GM18873 (cell line): ENCODE data around the gene SLC2A1.

ENCODE experiments used
- ATAC-seq: cut with Tn5 transposase; IDR thresholded peaks from one replicate; pipeline ENCODE4 v1.9.1; 2021; ENCODE audit warnings: mild to moderate bottlenecking, moderate library complexity, moderate number of reproducible peaks; ENCODE audit not compliant: unreplicated experiment, low FRiP score

Gene SLC2A1

GRCh38 chr1:42981255-42981805 is 22.7 kb upstream of the SLC2A1 start:
- ATAC-seq, result no peak

DNA sequence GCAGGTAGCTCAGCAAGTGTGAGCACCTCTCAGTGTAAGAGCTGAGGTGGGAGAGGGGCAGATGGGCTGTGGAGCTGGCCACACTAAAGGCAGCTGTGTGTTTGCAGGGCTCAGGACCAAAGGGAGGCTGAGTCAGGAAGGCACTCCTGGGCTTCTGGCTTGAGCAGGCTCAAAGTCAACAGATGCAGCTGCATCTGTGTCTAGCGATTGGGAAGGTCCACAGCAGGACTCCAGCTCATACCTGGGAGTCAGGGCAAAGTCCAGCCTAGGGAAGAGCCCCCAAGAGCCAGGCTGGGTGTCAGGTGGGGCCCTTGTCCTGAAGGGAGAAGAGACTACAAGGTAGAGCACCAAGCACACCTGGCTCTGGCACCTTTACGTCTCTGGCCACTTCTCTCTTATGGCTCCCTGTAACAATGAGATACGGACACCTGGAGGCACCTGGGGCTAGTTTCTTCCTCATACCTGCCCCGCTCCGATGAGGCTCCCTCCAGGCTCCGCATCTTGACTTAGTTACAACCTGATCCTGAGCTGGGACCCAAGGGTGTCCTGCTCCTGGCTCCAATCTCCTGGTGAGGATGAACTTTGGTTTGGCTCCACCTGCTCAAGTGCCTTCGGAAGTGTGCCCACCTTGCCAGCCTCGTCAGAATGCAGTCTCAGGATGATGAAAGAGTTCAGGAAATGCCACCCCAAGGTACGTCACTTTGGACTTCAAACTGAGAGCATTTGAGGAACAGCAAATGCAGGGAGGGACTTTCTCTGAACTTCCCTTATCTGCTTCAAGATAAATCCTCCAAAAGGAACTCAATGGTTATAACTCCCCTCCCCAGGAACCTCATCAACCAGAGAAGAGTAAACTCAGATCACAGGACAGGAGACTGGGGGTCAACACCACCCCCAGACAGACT is 21.5 kb upstream of the SLC2A1 start:
- ATAC-seq, result no peak

DNA sequence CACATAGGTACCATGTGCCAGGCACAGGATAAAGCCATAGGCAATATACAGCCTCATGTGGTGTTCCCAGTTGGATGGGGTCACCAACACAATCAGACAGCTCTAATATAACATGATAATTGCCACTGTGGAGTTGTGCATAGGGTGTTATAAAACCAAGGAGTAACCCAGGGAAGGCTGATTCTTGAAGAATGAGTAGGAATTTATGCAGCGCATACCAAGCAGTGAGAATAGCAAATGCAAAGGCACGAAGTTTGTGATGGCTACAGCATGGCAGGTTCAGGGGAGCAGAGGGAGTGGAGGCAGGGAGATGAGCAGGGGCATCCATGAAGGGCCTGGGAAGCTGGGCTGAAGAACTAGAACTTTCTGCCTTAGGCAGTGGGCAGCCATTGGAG is 20.4 kb upstream of the SLC2A1 start:
- no peak for ATAC-seq

DNA sequence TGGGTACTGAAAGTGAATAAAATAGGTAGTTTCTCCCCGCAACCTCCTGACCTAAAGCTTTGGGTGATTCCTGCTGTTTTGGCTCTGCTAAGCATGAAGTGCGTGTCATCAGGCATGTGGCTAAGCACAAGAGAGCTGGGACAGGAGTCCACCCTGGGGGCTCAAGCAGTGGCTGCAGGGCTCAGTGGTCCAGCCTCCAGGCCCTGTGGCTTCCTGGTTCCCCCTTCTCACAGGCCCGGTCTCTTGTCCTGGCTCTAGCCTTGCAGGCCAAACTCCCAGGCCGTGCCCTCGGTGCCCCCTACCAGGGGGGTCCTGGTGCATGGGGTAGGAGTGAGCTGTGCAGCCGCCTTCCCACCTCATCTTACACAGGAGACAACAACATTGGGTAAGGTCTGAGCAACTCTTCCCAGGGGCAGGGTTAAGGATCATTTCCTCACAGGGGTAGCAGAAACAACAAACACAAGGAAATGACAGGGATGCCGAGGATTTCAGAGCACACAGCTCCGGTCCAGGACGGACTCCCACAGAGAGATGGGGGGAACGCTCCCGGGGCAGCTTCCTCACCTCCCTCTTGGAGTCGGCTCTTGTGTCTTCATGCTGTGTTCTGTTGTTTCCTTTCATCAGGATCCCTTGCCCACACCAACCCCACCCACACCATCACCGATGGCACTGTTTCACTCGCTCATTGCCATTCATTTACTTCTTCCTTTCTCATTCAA is 19.8 kb upstream of the SLC2A1 start:
- ATAC-seq, result no peak

- ATAC-seq, result no peak
These were observed 19.0 kb upstream of the SLC2A1 start for GRCh38 chr1:42977653-42978052.

- no peak for ATAC-seq
These were observed 17.0 kb upstream of the SLC2A1 start for GRCh38 chr1:42975561-42976225.

- no peak for ATAC-seq
These were observed 16.2 kb upstream of the SLC2A1 start for GRCh38 chr1:42974767-42975437.

DNA sequence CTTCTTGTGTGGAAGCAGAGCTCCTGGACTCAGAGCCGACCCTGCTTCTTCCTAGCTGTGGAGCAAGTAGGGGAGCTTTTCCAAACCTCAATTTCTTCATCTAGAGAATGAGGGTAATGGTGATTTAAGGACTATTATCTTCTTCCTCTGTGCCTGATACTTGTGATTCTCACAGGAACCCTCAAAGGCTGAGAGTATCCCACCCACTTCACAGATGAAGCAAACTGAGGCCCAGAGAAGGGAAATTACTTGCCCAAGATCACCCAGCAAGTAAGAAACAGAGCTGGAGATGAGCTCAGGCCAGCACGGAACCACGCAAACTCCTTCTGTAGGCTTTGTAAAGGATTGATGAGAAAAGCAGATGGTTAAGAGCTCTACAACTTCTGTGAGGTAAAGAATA is 15.1 kb upstream of the SLC2A1 start:
- no peak for ATAC-seq

- no peak for ATAC-seq
These were observed 14.6 kb upstream of the SLC2A1 start for GRCh38 chr1:42973286-42973685.

GRCh38 chr1:42971841-42972291 is 13.2 kb upstream of the SLC2A1 start:
- ATAC-seq, result no peak

DNA sequence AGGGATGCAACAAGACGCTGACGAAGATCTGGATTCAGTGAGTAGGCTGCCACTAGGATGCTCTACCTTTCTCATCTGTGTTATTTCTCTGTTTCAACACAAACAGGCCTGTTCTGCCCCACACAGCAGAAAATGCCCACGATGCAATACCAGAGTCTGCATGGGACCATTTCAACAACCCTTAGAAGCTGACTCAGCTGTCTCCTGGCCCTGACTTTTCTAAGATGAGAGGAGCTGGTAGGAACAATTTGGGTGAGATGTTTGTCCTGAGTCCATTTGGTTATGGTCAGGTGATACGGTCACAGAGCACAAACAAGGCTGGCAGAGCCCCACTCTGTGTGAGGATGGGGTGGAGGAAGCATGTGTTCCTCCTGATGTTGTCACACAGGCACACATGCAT is 11.5 kb upstream of the SLC2A1 start:
- ATAC-seq, result no peak

DNA sequence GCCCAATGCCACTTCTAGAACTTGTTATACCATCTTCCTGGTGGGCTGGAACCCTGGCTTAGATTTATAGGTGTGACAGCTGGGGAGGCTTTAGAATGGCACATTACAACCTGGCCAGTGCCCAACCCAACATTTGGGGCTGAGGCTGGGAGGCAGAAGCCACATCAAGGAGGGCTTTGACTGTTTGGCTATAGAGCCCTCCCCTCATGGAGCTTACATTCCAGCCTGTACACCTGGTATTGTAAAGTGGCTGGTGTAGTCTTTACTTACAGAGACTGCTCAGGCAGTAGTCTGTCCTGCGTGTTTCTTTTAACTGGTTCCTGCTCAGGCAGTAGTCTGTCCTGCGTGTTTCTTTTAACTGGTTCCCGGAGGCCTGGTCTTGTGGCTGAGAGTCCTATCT is 10.0 kb upstream of the SLC2A1 start:
- no peak for ATAC-seq

DNA sequence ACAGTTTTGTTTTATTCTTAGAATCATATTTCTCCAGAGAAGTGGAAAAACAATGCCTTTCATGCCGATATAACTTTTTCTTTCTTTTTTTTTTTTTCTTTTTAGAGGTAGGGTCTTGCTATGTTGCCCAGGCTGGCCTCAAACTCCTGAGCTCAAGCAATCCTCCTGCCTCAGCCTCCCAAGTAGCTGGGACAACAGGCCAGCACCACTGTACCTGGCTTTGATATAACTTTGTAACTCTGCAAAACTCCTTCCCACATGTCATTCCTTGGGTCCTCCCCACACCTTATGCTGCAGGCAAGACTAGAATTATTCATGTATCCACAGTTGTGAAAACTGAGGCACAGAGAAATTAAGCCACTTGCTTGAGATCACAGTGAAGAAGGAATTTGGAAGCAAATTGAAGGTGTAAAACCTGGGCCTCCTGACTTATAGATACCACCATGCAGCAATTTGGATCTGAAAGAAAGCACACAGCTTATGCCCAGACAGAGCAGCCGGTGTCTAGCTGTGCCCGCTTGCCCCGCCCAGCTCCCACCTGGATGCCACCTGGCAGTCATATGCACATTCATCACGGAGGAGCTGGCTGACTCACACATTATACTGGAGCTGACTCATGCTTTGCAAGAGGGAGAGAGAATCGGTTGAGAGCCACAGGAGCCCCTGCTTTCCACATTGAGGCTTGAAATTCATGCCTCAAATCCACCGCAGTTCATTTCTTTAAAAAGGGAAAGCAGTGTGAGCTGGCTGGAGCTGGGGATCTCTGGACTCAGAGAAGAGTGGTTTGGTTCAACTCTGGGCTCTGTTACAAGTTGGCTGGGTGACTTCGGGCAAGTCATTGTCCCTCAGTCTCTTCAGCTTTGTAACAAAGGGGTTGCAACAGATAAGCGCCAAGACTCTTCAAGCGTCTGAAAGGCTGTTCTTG is 8.3 kb upstream of the SLC2A1 start:
- ATAC-seq, result no peak

DNA sequence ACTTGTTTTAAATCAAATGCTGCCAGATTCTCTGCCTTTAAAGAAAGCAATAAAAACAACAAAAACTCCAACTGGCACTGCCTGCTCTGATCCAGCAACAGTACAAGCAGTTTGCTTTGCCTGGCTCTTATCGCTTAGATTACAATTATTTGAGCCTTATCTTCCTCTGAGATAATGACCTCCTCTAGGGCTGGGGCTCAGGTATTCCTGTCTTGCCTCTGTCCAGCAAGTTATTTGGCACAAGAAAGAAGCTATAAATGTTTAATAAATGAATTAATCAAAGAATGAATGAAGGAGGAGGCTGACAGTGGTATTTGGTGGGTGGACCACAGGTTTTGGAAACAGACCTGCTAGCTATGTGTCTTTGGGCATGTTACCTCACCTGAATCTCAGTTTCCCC is 6.7 kb upstream of the SLC2A1 start:
- no peak for ATAC-seq

GRCh38 chr1:42964044-42964812 is 5.6 kb upstream of the SLC2A1 start:
- ATAC-seq, result no peak

- no peak for ATAC-seq
These were observed 4.8 kb upstream of the SLC2A1 start for GRCh38 chr1:42963378-42964043.

DNA sequence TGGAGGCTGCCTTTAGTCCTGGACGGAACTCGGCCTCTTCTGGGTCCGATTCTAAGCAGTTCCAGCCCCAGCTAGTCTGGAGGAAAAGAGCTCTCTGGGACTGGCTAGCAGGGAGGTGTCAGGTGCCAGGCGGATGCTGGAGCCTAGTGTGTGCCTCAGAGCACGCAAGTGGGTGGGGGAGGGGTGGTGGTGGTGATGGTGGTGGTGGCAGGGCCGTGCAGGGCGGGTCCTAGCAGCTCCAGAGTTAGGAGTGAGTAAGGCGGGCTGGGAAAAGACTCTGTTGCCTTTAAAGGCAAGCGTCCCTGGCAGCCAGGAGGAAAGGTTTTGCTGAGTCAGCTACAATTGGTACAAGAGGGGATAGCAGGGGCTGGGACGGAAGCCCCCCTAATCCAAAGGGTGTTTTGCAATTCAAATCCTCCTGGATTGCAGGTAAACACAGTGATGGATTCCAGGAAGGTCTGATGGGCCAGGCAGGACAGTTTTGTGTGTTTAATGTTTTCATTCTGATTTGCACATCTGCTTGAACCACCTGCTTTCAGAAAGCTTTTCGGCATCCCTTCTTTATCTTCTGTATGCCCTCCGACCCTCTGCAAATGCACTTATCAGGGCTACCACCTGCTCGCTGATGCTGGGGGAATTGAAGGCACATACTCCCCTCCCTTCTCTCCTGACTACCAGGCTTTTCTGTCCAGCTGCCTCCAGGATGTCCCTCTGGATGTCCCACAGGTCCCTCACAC is 4.1 kb upstream of the SLC2A1 start:
- no peak for ATAC-seq
